ENCODE measurements around the gene JAML.

GRCh38 chr11:118215765-118216164, 9.0 kb downstream of the JAML start:
- no peak for TF ChIP-seq POLR2AphosphoS5 (IDR thresholded peaks at IDR 0.05)
- no peak for TF ChIP-seq POLR2A (IDR thresholded peaks at IDR 0.05; ENCODE audit: low read depth)

Data from esophagus muscularis mucosa (tissue), 2 donors.